ENCODE data around the gene FMN1.

- TF ChIP-seq CTCF (conservative IDR thresholded peaks at IDR 0.05; ENCODE audit: low read depth, low read length): no peak
- no peak for TF ChIP-seq EZH2phosphoT487 (IDR thresholded peaks at IDR 0.05; ENCODE audit: borderline replicate concordance, low read length)
Observed at GRCh38 chr15:33084661-33085060, 109.9 kb downstream of the FMN1 start.

Measured in PC-3 (cell line).